Measurements from ENCODE around the gene OSBPL10.

GRCh38 chr3:31810991-31811433 lies 170.1 kb downstream of the OSBPL10 start:
- TF ChIP-seq POLR2AphosphoS5 (IDR thresholded peaks at IDR 0.05) (no peak), EP300 (IDR thresholded peaks at IDR 0.05) (no peak)
